Upper lobe of right lung (tissue), 1 donor: ENCODE measurements around the gene CAPS. TPM values are rescaled to one million over a fixed set of nuclear protein-coding genes. Genes with fewer than 3 reads are reported as not detected.
"Not testable (repeated sequence)": the region's sequence is repeated elsewhere in the genome, so short reads cannot be mapped to it uniquely, and the experiment has no call there.

Experiments used
- ATAC-seq: fragments of 200-7000 bp; cut with Tn5 transposase; one replicate; pipeline ENCODE4 v1.9.1; 2020; ENCODE audit warnings: mild to moderate bottlenecking, moderate library complexity
- DNase-seq: peaks from one replicate; pipeline ENCODE4 v3.0.0-alpha.2; 2020
- H3K27ac ChIP-seq: fragments of 200-600 bp; one replicate; pipeline ENCODE4 v1.8.0; 2022
- H3K27me3 ChIP-seq: fragments of 200-600 bp; one replicate; pipeline ENCODE4 v1.8.0; 2022; ENCODE audit warnings: mild to moderate bottlenecking
- H3K36me3 ChIP-seq: fragments of 200-600 bp; one replicate; pipeline ENCODE4 v1.8.0; 2022
- H3K4me1 ChIP-seq: fragments of 200-600 bp; one replicate; pipeline ENCODE4 v1.8.0; 2022
- H3K4me3 ChIP-seq: fragments of 200-600 bp; one replicate; pipeline ENCODE4 v1.8.0; 2022; ENCODE audit warnings: mild to moderate bottlenecking
- H3K9me3 ChIP-seq: fragments of 200-600 bp; one replicate; pipeline ENCODE4 v1.8.0; 2022
- CTCF ChIP-seq: fragments of 200-600 bp; IDR thresholded peaks from one replicate; pipeline ENCODE4 v1.8.0; 2022; ENCODE audit warnings: antibody characterized with exemption
- intact Hi-C: fragments of 100-400 bp; cut with DNase I; formaldehyde crosslinking; loops from one replicate; pipeline ENCODE4 v1.11.0; 2022
- total RNA-seq: library from RNA; stranded (reverse); fragmentation: NEBNext Ultra II Directional; extraction: Animal tissue kit (Norgen Biotek cat#: 25700); gene quantifications from one replicate; pipeline ENCODE4 v1.2.1, GENCODE V29; 2021
- donor health status: DM: no; HTN: yes; CAD: no; lungs with severe emphysema.

The CAPS gene
- total RNA-seq, 1 donor from 2014 or later, result 12.5 TPM

- DNase-seq (no peak), ATAC-seq (no peak)
Measured at GRCh38 chr19:5873617-5874199, 40.3 kb upstream of the CAPS start.

GRCh38 chr19:5874496-5874895, 39.6 kb upstream of the CAPS start:
- ATAC-seq, result peak; percentile 45
- H3K4me3 ChIP-seq, H3K9me3 ChIP-seq: not testable (repeated sequence)

More at GRCh38 chr19:5873617-5874199, 40.3 kb upstream of the CAPS start:
- Histone ChIP-seq H3K4me1 (no peaks in the 10 kb centered on the region), H3K27ac (no peak overlapping the region), H3K27me3 (no peaks in the 10 kb centered on the region), H3K36me3 (no peaks in the 10 kb centered on the region), H3K4me3 (no peak overlapping the region), H3K9me3 (no peaks in the 10 kb centered on the region)
- intact Hi-C loops, result no loop called here
- no peak for TF ChIP-seq CTCF

GRCh38 chr19:5877427-5877826, 36.6 kb upstream of the CAPS start:
- DNase-seq, result no peak
- no peaks in the 10 kb centered on the region for H3K9me3 ChIP-seq
- intact Hi-C loops, result no loop called here
- H3K27ac ChIP-seq, result no peak overlapping the region
- TF ChIP-seq CTCF, result no peak
- H3K4me1 ChIP-seq, result peaks cover 14% of the 10 kb centered on the region
- ATAC-seq, result no peak
- H3K36me3 ChIP-seq, result no peaks in the 10 kb centered on the region
- no peaks in the 10 kb centered on the region for H3K27me3 ChIP-seq
- no peak overlapping the region for H3K4me3 ChIP-seq

More at GRCh38 chr19:5874496-5874895, 39.6 kb upstream of the CAPS start:
- H3K4me1 ChIP-seq, intact Hi-C loops, H3K36me3 ChIP-seq, H3K27me3 ChIP-seq, DNase-seq, H3K27ac ChIP-seq: not testable (repeated sequence)

GRCh38 chr19:5877882-5878281, 36.2 kb upstream of the CAPS start:
- Histone ChIP-seq H3K36me3 (no peaks in the 10 kb centered on the region), H3K27me3 (no peaks in the 10 kb centered on the region), H3K9me3 (no peaks in the 10 kb centered on the region), H3K27ac (no peak overlapping the region), H3K4me3 (no peak overlapping the region), H3K4me1 (peaks cover 14% of the 10 kb centered on the region)
- ATAC-seq, result no peak
- DNase-seq, result no peak
- intact Hi-C loops, result no loop called here
- TF ChIP-seq CTCF, result no peak

- H3K27ac ChIP-seq, result no peak overlapping the region
Measured at GRCh38 chr19:5880196-5880595, 33.9 kb upstream of the CAPS start.

GRCh38 chr19:5880604-5881078, 33.4 kb upstream of the CAPS start:
- H3K27me3 ChIP-seq, result no peaks in the 10 kb centered on the region

More at GRCh38 chr19:5880196-5880595, 33.9 kb upstream of the CAPS start:
- H3K4me3 ChIP-seq, result no peak overlapping the region
- no peaks in the 10 kb centered on the region for H3K27me3 ChIP-seq
- H3K9me3 ChIP-seq, result no peaks in the 10 kb centered on the region
- H3K4me1 ChIP-seq, result peaks cover 14% of the 10 kb centered on the region
- no peaks in the 10 kb centered on the region for H3K36me3 ChIP-seq
- intact Hi-C loops, result no loop called here
- no peak for DNase-seq
- no peak for TF ChIP-seq CTCF
- ATAC-seq, result no peak

More at GRCh38 chr19:5880604-5881078, 33.4 kb upstream of the CAPS start:
- Histone ChIP-seq H3K27ac (no peak overlapping the region), H3K36me3 (no peaks in the 10 kb centered on the region), H3K4me3 (no peak overlapping the region), H3K4me1 (peaks cover 14% of the 10 kb centered on the region), H3K9me3 (no peaks in the 10 kb centered on the region)
- no peak for TF ChIP-seq CTCF
- intact Hi-C loops, result no loop called here
- DNase-seq (peak; percentile 74), ATAC-seq (peak; percentile 65)
